HG03442 (cell line): ENCODE data around the gene SMTN.
"Not testable (repeated sequence)": the region's sequence is repeated elsewhere in the genome, so short reads cannot be mapped to it uniquely, and the experiment has no call there.

Source experiments
- ATAC-seq: cut with Tn5 transposase; IDR thresholded peaks from one replicate; pipeline ENCODE4 v1.9.1; 2021; ENCODE audit warnings: mild to moderate bottlenecking, moderate library complexity; ENCODE audit not compliant: unreplicated experiment

The SMTN gene

GRCh38 chr22:31089160-31090100 lies 8.3 kb downstream of the SMTN start:
- ATAC-seq, result no peak

GRCh38 chr22:31090217-31091085 lies 9.3 kb downstream of the SMTN start:
- ATAC-seq, result no peak

DNA sequence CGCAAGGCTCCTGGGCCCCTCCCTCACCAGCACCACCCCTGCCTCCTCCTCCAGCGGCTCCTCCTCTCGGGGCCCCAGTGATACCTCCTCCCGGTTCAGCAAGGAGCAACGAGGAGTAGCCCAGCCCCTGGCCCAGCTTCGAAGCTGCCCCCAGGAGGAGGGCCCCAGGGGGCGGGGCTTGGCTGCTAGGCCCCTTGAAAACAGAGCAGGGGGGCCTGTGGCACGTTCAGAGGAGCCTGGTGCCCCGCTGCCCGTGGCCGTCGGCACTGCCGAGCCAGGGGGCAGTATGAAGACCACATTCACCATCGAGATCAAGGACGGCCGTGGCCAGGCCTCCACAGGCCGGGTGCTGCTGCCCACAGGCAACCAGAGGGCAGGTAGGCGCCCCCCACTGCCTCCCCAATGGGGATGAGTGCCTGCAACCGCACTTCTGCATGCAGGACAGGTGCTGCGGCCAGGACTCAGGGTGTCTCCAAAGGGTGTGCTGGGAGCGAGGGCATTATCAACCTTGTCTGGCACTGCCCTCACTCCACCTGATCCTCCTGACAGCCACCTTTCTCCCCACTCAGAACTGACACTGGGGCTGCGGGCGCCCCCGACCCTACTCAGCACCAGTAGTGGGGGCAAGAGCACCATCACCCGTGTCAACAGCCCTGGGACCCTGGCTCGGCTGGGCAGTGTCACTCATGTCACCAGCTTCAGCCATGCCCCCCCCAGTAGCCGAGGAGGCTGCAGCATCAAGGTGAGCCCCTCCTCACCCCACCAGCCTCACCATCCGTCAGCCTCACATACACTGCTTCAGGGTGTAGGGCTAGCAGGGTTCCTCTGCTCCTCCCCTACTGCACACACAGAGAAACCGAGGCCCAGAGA lies 10.2 kb downstream of the SMTN start:
- ATAC-seq, result no peak

- ATAC-seq, result no peak
These were observed 11.0 kb downstream of the SMTN start for GRCh38 chr22:31092161-31092560.

- ATAC-seq, result no peak
These were observed 12.2 kb downstream of the SMTN start for GRCh38 chr22:31093086-31093850.

DNA sequence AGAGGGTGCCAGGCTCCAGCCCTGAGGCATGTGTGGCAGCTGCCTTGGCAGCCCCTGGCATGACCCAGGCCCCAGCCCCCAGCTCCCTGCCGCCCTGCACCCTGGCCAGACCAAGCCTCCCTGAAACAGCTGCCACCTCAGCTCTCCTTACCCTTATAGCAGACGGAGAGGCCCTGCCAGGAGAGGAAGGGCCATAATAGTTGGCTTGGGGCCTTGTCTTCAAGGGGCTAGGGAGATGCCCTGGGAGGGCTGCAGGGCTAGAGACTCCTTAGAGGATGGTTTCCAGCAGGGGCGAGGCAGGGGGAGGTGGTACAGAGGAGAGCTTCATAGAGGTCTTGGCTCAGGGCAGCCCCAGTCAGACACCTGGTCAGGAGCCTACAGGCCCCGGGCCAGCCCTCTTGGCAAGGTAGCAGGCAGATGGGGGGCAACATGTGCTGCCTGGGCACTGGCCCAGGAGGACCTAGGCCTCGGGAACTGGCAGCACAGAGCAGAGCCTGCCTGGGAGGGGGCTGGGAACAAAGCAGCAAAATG lies 13.0 kb downstream of the SMTN start:
- ATAC-seq, result no peak

DNA sequence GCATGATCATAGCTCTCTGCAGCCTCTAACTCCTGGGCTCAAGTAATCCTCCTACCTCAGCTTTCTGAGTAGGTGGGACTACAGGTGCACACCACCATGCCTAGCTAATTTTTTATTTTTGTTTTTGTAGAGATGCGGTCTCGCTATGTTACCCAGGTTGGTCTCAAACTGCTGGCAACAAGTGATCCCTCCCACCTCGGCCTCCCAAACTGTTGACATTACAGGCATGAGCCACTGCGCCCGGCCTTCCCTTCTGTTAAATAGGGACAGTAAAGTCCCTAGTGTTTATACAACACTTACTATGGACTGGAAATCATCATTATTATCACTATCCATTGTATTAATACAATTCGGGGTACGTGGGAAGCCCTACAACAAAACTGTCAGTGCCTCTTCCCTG lies 13.6 kb downstream of the SMTN start:
- no peak for ATAC-seq

- ATAC-seq, result no peak
These were observed 14.6 kb downstream of the SMTN start for GRCh38 chr22:31095637-31096249.

DNA sequence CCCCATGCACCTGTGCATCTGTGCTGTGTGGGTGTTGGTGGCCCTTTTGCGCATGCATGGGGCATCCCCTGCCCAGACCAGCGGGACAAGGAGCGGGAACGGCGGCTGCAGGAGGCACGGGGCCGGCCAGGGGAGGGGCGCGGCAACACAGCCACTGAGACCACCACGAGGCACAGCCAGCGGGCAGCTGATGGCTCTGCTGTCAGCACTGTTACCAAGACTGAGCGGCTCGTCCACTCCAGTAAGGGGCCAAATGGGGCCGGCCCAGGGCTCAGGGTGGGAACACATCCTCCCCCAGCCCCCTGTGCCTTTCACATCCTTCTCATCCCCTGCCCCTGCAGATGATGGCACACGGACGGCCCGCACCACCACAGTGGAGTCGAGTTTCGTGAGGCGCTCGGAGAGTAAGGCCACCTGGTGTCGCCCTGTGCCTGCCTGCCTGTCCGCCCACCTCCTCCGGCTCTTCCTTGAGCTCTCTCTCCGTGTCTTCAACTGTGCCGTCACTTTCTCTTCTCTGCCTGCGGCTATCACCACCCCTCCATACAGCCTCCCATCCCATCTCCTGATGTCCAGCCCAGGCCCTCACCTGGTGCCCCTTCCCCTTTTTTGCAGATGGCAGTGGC lies 15.7 kb downstream of the SMTN start:
- ATAC-seq, result no peak

- ATAC-seq, result not testable (repeated sequence)
These were observed 16.4 kb downstream of the SMTN start for GRCh38 chr22:31097539-31097938.

GRCh38 chr22:31097941-31098631 lies 17.0 kb downstream of the SMTN start:
- ATAC-seq, result no peak

DNA sequence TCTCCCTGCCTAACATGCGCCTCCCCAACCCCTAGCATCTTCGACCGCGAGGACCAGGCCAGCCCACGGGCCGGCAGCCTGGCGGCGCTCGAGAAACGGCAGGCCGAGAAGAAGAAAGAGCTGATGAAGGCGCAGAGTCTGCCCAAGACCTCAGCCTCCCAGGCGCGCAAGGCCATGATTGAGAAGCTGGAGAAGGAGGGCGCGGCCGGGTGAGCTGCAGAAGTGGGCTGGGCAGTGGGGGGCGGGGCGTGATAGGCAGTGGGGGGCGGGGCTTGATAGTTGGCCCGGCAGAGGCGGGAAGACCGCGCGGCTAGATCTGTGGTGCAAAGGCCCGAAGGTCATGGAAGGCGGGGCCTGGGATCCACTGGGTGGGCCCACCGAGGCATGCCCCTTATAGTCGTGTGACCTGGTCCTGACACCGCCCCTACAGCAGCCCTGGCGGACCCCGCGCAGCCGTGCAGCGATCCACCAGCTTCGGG lies 17.6 kb downstream of the SMTN start:
- ATAC-seq, result no peak

- no peak for ATAC-seq
These were observed 18.3 kb downstream of the SMTN start for GRCh38 chr22:31099386-31099785.

- no peak for ATAC-seq
These were observed 19.0 kb downstream of the SMTN start for GRCh38 chr22:31099841-31100761.

GRCh38 chr22:31100762-31101525 lies 19.8 kb downstream of the SMTN start:
- ATAC-seq, result no peak

DNA sequence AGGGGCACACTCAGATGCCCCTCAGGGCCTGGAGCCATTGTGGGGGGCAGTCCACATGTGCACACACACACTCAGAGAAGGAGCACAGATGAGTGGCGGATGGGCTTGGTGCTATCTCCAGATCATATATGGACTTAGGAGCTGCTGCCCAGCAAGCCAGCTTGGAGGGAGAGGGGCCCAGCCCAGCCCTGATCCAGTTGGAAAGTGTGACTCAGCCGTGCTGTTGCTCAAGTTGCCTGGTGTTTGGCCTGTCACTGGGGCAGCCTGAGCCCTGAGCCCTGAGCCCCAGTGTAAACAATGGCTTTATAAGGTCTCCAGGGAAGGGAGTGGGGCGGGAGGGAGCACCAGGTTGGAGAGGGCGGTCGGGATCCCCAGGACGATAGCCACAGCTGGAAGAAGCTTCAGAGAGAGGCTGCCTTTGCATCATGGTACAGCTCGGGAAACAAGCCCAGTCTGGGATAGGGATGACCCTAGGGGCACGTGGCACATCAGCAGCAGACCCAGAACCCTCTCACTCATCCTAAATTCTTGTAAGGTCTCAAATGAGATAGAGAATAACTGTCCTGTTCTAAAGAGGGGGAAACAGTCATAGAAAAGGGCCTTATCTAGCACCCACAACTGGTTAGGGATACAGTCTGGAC lies 21.4 kb downstream of the SMTN start:
- no peak for ATAC-seq
